HEK293 (cell line): Measurements from ENCODE around the gene CFAP58.

Experiments
- CTCF ChIA-PET: fragments of 350-600 bp; formaldehyde crosslinking; extraction: SDS; loops from one replicate; lab custom pipeline; 2021; ENCODE audit warnings: antibody characterized with exemption; lab: Yijun Ruan, JAX
- POLR2A ChIA-PET: fragments of 300-600 bp; formaldehyde crosslinking; extraction: SDS; loops from one replicate; lab custom pipeline; 2020; ENCODE audit warnings: antibody characterized with exemption, inconsistent platforms; lab: Yijun Ruan, JAX
- H3K27ac ChIP-seq: fragments of 200-500 bp; sonication (Bioruptor generic); 2 replicates; pipeline ENCODE4 v1.5.1; 2014; ENCODE audit warnings: low read depth, low read length, control low read depth, inconsistent platforms; ENCODE audit errors: extremely low read depth
- H3K36me3 ChIP-seq, 2 experiments: fragments of 200-500 bp in 1 of 2; sonication (Bioruptor generic) in 1 of 2; 1 replicate in 1 of 2; 2 replicates in 1 of 2; pipeline ENCODE4 v1.5.1; 2014 to 2017; ENCODE audit warnings: inconsistent platforms in 2 of 2, low read length in 2 of 2; ENCODE audit not compliant: control insufficient read depth in 2 of 2, insufficient read depth in 1 of 2
- H3K4me1 ChIP-seq: fragments of 200-500 bp; sonication (Bioruptor generic); 2 replicates; pipeline ENCODE4 v1.5.1; 2014; ENCODE audit warnings: mild to moderate bottlenecking, low read length, inconsistent platforms; ENCODE audit not compliant: control insufficient read depth, insufficient read depth
- H3K4me3 ChIP-seq: 2 replicates; pipeline ENCODE4 v1.5.1; 2011; ENCODE audit warnings: low read depth, mild to moderate bottlenecking, control low read depth, low read length, moderate library complexity
- H3K9me3 ChIP-seq: fragments of 200-500 bp; sonication (Bioruptor generic); 2 replicates; pipeline ENCODE4 v1.5.1; 2014; ENCODE audit warnings: low read depth, low read length, inconsistent platforms; ENCODE audit not compliant: control insufficient read depth, insufficient read depth
- KLF16 ChIP-seq: fragments of 450-650 bp; formaldehyde crosslinking; IDR thresholded peaks from 2 replicates; pipeline ENCODE4 v1.5.1; 2017; ENCODE audit warnings: missing biosample characterization, missing genetic modification characterization
- KLF8 ChIP-seq: fragments of 450-650 bp; formaldehyde crosslinking; IDR thresholded peaks from 2 replicates; pipeline ENCODE4 v1.5.1; 2016; ENCODE audit warnings: missing biosample characterization, missing genetic modification characterization
- MEIS1 ChIP-seq: sonication (generic); formaldehyde crosslinking; IDR thresholded peaks from 2 replicates; pipeline ENCODE4 v1.8.1; 2022; ENCODE audit warnings: missing genetic modification reagents, mild to moderate bottlenecking, borderline replicate concordance
- MZF1 ChIP-seq: fragments of 450-650 bp; formaldehyde crosslinking; IDR thresholded peaks from 2 replicates; pipeline ENCODE4 v1.5.1; 2017; ENCODE audit warnings: missing biosample characterization, missing genetic modification characterization, borderline replicate concordance
- SETDB1 ChIP-seq: IDR thresholded peaks from one replicate; pipeline ENCODE4 v1.6.1; 2017; ENCODE audit warnings: mild to moderate bottlenecking, low read length, moderate library complexity, mixed read lengths; ENCODE audit not compliant: insufficient read length
- ZBTB17 ChIP-seq: fragments of 450-650 bp; formaldehyde crosslinking; IDR thresholded peaks from 2 replicates; pipeline ENCODE4 v1.5.1; 2016; ENCODE audit warnings: missing biosample characterization, missing genetic modification characterization
- ZNF140 ChIP-seq: fragments of 450-650 bp; formaldehyde crosslinking; IDR thresholded peaks from 2 replicates; pipeline ENCODE4 v1.5.1; 2016; ENCODE audit warnings: missing biosample characterization, missing genetic modification characterization
- ZNF155 ChIP-seq: fragments of 450-650 bp; formaldehyde crosslinking; IDR thresholded peaks from 2 replicates; pipeline ENCODE4 v1.5.1; 2016; ENCODE audit warnings: missing biosample characterization, missing genetic modification characterization
- ZNF391 ChIP-seq: fragments of 450-650 bp; formaldehyde crosslinking; IDR thresholded peaks from 2 replicates; pipeline ENCODE4 v1.5.1; 2016; ENCODE audit warnings: low read depth, missing biosample characterization, missing genetic modification characterization, borderline replicate concordance
- ZNF501 ChIP-seq: fragments of 450-650 bp; formaldehyde crosslinking; IDR thresholded peaks from 2 replicates; pipeline ENCODE4 v1.5.1; 2016; ENCODE audit warnings: missing biosample characterization, missing genetic modification characterization
- ZNF560 ChIP-seq: fragments of 450-650 bp; formaldehyde crosslinking; IDR thresholded peaks from 2 replicates; pipeline ENCODE4 v1.5.1; 2017; ENCODE audit warnings: missing biosample characterization, missing genetic modification characterization, borderline replicate concordance
- ZNF600 ChIP-seq: fragments of 450-650 bp; formaldehyde crosslinking; IDR thresholded peaks from 2 replicates; pipeline ENCODE4 v1.5.1; 2016; ENCODE audit warnings: missing biosample characterization, missing genetic modification characterization
- ZNF610 ChIP-seq: fragments of 450-650 bp; formaldehyde crosslinking; IDR thresholded peaks from 2 replicates; pipeline ENCODE4 v1.5.1; 2016; ENCODE audit warnings: missing biosample characterization, missing genetic modification characterization, borderline replicate concordance
- ZNF660 ChIP-seq: fragments of 450-650 bp; IDR thresholded peaks from 2 replicates; pipeline ENCODE4 v1.5.1; 2018; ENCODE audit warnings: missing biosample characterization, mild to moderate bottlenecking, missing genetic modification characterization
- TF ChIP-seq, protein P1 (sequence below): fragments of 450-650 bp; formaldehyde crosslinking; IDR thresholded peaks from 2 replicates; pipeline ENCODE4 v1.5.0; 2017; ENCODE audit warnings: missing biosample characterization, missing genetic modification characterization, borderline replicate concordance
- TF ChIP-seq, protein P2 (sequence below): fragments of 450-650 bp; formaldehyde crosslinking; IDR thresholded peaks from 2 replicates; pipeline ENCODE4 v1.5.1; 2016; ENCODE audit warnings: missing biosample characterization, missing genetic modification characterization
- TF ChIP-seq, protein P3 (sequence below): fragments of 450-650 bp; formaldehyde crosslinking; IDR thresholded peaks from 2 replicates; pipeline ENCODE4 v1.5.1; 2016; ENCODE audit warnings: missing biosample characterization, missing genetic modification characterization, borderline replicate concordance
- TF ChIP-seq, protein P4 (sequence below): fragments of 450-650 bp; formaldehyde crosslinking; IDR thresholded peaks from 2 replicates; pipeline ENCODE4 v1.5.1; 2017; ENCODE audit warnings: missing biosample characterization, missing genetic modification characterization

Gene CFAP58

DNA sequence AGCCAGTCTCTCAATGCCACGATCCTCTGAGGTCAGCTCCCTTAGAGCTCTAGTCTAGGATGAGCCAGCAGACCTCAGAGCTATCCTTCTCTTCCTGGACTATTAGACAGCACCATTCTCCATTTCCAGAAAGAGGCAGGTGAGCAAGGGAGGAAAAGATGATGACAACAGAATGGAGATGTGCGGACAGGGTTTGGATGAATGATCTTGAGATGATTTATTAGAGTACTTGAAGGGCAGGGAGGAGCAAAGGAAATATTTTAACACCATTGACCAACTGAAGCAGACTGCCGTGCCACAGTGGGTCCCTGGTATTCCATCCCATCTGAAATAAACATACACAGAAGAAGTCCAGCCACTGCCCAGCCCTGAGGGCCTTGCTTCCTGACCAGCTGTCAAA lies 94.3 kb downstream of the CFAP58 start:
- TF ChIP-seq ZNF660, result no peak
- TF ChIP-seq MEIS1, result no peak
- TF ChIP-seq ZBTB17 (tag by site-specific recombination), result no peak
- no peak for TF ChIP-seq ZNF600 (tag by site-specific recombination)
- ChIA-PET POLR2A (no interaction called here), CTCF (interaction anchor here (0.7 to 1.0 kb wide), 2 partner anchors 41 to 111 kb away, joined by 4 read pairs; no protein-coding TSS in a partner anchor)
- Histone ChIP-seq H3K4me1 (no peaks in the 10 kb centered on the region), H3K27ac (no peak overlapping the region), H3K9me3 (no peaks in the 10 kb centered on the region), H3K4me3 (no peak overlapping the region), H3K36me3 (no peaks in the 10 kb centered on the region)

DNA sequence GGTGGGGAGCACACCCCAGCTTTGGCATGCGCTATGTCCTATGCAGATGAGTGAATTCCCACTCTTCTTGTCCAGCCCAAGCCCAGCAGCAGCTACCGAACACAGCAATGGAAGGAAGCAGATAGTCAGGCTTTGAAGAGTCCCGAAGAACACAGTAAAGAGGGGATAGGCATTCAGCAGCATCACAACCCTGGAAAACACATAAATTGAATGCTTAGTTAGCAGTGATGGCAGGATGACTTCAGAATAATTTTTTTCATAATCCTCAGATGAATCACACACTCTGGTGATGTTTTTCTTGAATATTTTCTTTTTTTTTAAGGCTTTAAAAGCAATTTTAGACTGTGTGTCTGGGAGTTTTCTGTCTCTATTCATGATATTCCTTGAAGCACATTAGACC lies 95.8 kb downstream of the CFAP58 start:
- Histone ChIP-seq H3K9me3 (no peaks in the 10 kb centered on the region), H3K36me3 (no peaks in the 10 kb centered on the region), H3K4me1 (no peaks in the 10 kb centered on the region), H3K4me3 (no peak overlapping the region), H3K27ac (no peak overlapping the region)
- ChIA-PET CTCF (interaction anchor here (0.7 kb wide), 1 partner anchor 46 kb away, joined by 3 read pairs; no protein-coding TSS in a partner anchor), POLR2A (no interaction called here)
- TF ChIP-seq KLF16 (tag by site-specific recombination) (no peak), KLF8 (tag by site-specific recombination) (no peak), ZNF391 (tag by site-specific recombination) (no peak), SETDB1 (no peak), ZNF155 (tag by site-specific recombination) (no peak), ZNF610 (no peak), MZF1 (tag by site-specific recombination) (no peak), ZNF140 (no peak), ZNF501 (no peak), ZNF560 (no peak)
- TF ChIP-seq, protein P1, sequence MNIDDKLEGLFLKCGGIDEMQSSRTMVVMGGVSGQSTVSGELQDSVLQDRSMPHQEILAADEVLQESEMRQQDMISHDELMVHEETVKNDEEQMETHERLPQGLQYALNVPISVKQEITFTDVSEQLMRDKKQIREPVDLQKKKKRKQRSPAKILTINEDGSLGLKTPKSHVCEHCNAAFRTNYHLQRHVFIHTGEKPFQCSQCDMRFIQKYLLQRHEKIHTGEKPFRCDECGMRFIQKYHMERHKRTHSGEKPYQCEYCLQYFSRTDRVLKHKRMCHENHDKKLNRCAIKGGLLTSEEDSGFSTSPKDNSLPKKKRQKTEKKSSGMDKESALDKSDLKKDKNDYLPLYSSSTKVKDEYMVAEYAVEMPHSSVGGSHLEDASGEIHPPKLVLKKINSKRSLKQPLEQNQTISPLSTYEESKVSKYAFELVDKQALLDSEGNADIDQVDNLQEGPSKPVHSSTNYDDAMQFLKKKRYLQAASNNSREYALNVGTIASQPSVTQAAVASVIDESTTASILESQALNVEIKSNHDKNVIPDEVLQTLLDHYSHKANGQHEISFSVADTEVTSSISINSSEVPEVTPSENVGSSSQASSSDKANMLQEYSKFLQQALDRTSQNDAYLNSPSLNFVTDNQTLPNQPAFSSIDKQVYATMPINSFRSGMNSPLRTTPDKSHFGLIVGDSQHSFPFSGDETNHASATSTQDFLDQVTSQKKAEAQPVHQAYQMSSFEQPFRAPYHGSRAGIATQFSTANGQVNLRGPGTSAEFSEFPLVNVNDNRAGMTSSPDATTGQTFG (tag by site-specific recombination), result no peak
- TF ChIP-seq, protein P2, sequence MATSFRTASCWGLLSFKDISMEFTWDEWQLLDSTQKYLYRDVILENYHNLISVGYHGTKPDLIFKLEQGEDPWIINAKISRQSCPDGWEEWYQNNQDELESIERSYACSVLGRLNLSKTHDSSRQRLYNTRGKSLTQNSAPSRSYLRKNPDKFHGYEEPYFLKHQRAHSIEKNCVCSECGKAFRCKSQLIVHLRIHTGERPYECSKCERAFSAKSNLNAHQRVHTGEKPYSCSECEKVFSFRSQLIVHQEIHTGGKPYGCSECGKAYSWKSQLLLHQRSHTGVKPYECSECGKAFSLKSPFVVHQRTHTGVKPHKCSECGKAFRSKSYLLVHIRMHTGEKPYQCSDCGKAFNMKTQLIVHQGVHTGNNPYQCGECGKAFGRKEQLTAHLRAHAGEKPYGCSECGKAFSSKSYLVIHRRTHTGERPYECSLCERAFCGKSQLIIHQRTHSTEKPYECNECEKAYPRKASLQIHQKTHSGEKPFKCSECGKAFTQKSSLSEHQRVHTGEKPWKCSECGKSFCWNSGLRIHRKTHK (tag by site-specific recombination), result no peak
- TF ChIP-seq, protein P3, sequence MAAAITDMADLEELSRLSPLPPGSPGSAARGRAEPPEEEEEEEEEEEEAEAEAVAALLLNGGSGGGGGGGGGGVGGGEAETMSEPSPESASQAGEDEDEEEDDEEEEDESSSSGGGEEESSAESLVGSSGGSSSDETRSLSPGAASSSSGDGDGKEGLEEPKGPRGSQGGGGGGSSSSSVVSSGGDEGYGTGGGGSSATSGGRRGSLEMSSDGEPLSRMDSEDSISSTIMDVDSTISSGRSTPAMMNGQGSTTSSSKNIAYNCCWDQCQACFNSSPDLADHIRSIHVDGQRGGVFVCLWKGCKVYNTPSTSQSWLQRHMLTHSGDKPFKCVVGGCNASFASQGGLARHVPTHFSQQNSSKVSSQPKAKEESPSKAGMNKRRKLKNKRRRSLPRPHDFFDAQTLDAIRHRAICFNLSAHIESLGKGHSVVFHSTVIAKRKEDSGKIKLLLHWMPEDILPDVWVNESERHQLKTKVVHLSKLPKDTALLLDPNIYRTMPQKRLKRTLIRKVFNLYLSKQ (tag by site-specific recombination), result no peak
- TF ChIP-seq, protein P4, sequence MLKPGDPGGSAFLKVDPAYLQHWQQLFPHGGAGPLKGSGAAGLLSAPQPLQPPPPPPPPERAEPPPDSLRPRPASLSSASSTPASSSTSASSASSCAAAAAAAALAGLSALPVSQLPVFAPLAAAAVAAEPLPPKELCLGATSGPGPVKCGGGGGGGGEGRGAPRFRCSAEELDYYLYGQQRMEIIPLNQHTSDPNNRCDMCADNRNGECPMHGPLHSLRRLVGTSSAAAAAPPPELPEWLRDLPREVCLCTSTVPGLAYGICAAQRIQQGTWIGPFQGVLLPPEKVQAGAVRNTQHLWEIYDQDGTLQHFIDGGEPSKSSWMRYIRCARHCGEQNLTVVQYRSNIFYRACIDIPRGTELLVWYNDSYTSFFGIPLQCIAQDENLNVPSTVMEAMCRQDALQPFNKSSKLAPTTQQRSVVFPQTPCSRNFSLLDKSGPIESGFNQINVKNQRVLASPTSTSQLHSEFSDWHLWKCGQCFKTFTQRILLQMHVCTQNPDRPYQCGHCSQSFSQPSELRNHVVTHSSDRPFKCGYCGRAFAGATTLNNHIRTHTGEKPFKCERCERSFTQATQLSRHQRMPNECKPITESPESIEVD (tag by site-specific recombination), result no peak
